ENCODE results near the gene ZNF106. TPM values are rescaled to one million over a fixed set of nuclear protein-coding genes. Genes with fewer than 3 reads are reported as not detected.
A peak's percentile ranks its signal among the peaks of the same experiment; 100 is the strongest.

ZNF106 gene
- total RNA-seq, 6 donors from 2014 or later: 67.0 to 130 (median 93.0) TPM

DNA sequence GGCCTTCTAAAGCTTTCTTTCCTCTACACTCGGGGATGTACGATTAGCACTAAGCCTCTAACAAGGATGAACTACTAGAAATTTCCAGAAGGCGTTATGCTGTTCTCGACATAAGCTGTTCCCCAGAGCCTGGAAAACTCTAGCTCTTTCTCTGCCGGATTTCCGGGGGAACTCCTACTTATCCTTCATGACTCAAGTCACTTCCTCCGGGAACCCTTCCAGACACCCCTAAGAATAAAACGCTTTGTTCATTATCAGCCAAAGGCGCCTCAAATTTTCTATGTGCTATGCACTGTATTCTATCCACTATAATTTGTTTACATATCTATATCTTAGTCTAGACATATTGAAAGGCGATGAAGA, 4.0 kb upstream of the ZNF106 start:
- Histone ChIP-seq H3K4me3 (peak overlapping the region; percentile 41 to 94 (median 74)), H3K4me1 (peaks cover 62 to 80% (median 65%) of the 10 kb centered on the region in 4 donors), H3K9me3 (no peaks in the 10 kb centered on the region), H3K27ac (peak overlapping the region; percentile 92 to 99 (median 94)), H3K27me3 (no peaks in the 10 kb centered on the region), H3K36me3 (no peaks in the 10 kb centered on the region)
- 1 to 8% methylated on average over 10 of the region's 10 CpGs for WGBS, 2 donors
- TF ChIP-seq POLR2A (IDR thresholded peaks at IDR 0.05) (no peak), EP300 (IDR thresholded peaks at IDR 0.05) (peak in 2 of 4 donors; percentile 43 to 65), POLR2AphosphoS5 (IDR thresholded peaks at IDR 0.05) (no peak)
- TF ChIP-seq, protein P1, sequence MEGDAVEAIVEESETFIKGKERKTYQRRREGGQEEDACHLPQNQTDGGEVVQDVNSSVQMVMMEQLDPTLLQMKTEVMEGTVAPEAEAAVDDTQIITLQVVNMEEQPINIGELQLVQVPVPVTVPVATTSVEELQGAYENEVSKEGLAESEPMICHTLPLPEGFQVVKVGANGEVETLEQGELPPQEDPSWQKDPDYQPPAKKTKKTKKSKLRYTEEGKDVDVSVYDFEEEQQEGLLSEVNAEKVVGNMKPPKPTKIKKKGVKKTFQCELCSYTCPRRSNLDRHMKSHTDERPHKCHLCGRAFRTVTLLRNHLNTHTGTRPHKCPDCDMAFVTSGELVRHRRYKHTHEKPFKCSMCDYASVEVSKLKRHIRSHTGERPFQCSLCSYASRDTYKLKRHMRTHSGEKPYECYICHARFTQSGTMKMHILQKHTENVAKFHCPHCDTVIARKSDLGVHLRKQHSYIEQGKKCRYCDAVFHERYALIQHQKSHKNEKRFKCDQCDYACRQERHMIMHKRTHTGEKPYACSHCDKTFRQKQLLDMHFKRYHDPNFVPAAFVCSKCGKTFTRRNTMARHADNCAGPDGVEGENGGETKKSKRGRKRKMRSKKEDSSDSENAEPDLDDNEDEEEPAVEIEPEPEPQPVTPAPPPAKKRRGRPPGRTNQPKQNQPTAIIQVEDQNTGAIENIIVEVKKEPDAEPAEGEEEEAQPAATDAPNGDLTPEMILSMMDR (IDR thresholded peaks at IDR 0.05): no peak
- ATAC-seq (ENCODE audit: low FRiP score in 2 of 2): peak; percentile 0 to 55
- DNase-seq: peak in 1 of 2 donors; percentile 76

GRCh38 chr15:42493679-42494078, 2.7 kb upstream of the ZNF106 start:
- peak overlapping the region; percentile 92 to 99 (median 94) for H3K27ac ChIP-seq
- H3K27me3 ChIP-seq: no peaks in the 10 kb centered on the region
- H3K4me1 ChIP-seq: peaks cover 63 to 80% (median 66%) of the 10 kb centered on the region in 4 donors
- DNase-seq (no peak), ATAC-seq (ENCODE audit: low FRiP score in 2 of 2) (no peak)
- H3K9me3 ChIP-seq: no peaks in the 10 kb centered on the region
- TF ChIP-seq, protein P1 (IDR thresholded peaks at IDR 0.05): no peak
- TF ChIP-seq POLR2AphosphoS5 (IDR thresholded peaks at IDR 0.05): no peak
- TF ChIP-seq EP300 (IDR thresholded peaks at IDR 0.05): no peak
- TF ChIP-seq POLR2A (IDR thresholded peaks at IDR 0.05): no peak
- no peak overlapping the region for H3K4me3 ChIP-seq
- WGBS, 2 donors: 59 to 82% methylated on average over 1 of the region's 1 CpG
- no peaks in the 10 kb centered on the region for H3K36me3 ChIP-seq

GRCh38 chr15:42491539-42492225, 741 bp upstream of the ZNF106 start:
- H3K9me3 ChIP-seq: no peaks in the 10 kb centered on the region
- H3K4me3 ChIP-seq: peak overlapping the region in 3 of 4 donors; percentile 60 to 84 (median 77)
- H3K27me3 ChIP-seq: no peaks in the 10 kb centered on the region
- H3K36me3 ChIP-seq: no peaks in the 10 kb centered on the region
- TF ChIP-seq EP300 (IDR thresholded peaks at IDR 0.05): peak in 1 of 4 donors; percentile 21
- TF ChIP-seq, protein P1 (IDR thresholded peaks at IDR 0.05): no peak
- ATAC-seq (ENCODE audit: low FRiP score in 2 of 2) (peak; percentile 13 to 73), DNase-seq (no peak)
- H3K27ac ChIP-seq: peak overlapping the region; percentile 92 to 95 (median 92)
- peaks cover 53 to 69% (median 63%) of the 10 kb centered on the region in 4 donors for H3K4me1 ChIP-seq
- 84 to 86% methylated on average over 18 of the region's 18 CpGs for WGBS, 2 donors

GRCh38 chr15:42490291-42490670, 660 bp downstream of the ZNF106 start:
- peak overlapping the region; percentile 60 to 84 (median 77) for H3K4me3 ChIP-seq
- peak in 1 of 2 donors; percentile 14 for ATAC-seq (ENCODE audit: low FRiP score in 2 of 2)
- H3K27me3 ChIP-seq: no peaks in the 10 kb centered on the region
- 1 to 2% methylated on average over 11 of the region's 11 CpGs for WGBS, 2 donors
- no peaks in the 10 kb centered on the region for H3K36me3 ChIP-seq
- no peak for DNase-seq
- no peaks in the 10 kb centered on the region for H3K9me3 ChIP-seq
- peaks cover 47 to 60% (median 57%) of the 10 kb centered on the region in 4 donors for H3K4me1 ChIP-seq
- TF ChIP-seq EP300 (IDR thresholded peaks at IDR 0.05) (no peak), POLR2AphosphoS5 (IDR thresholded peaks at IDR 0.05) (no peak), POLR2A (IDR thresholded peaks at IDR 0.05) (no peak)
- TF ChIP-seq, protein P1 (IDR thresholded peaks at IDR 0.05): no peak
- peak overlapping the region; percentile 92 to 95 (median 92) for H3K27ac ChIP-seq

GRCh38 chr15:42483677-42484076, 7.3 kb downstream of the ZNF106 start:
- 94 to 100% methylated on average over 1 of the region's 1 CpG for WGBS, 2 donors
- Histone ChIP-seq H3K27ac (no peak overlapping the region), H3K4me3 (no peak overlapping the region), H3K27me3 (no peaks in the 10 kb centered on the region), H3K4me1 (peaks cover 7 to 12% (median 9%) of the 10 kb centered on the region in 4 donors), H3K36me3 (no peaks in the 10 kb centered on the region), H3K9me3 (no peaks in the 10 kb centered on the region)
- DNase-seq (no peak), ATAC-seq (ENCODE audit: low FRiP score in 2 of 2) (no peak)
- TF ChIP-seq, protein P1 (IDR thresholded peaks at IDR 0.05): no peak
- TF ChIP-seq EP300 (IDR thresholded peaks at IDR 0.05): no peak
- no peak for TF ChIP-seq POLR2AphosphoS5 (IDR thresholded peaks at IDR 0.05)
- TF ChIP-seq POLR2A (IDR thresholded peaks at IDR 0.05): no peak

All from upper lobe of left lung (tissue), 6 donors.